Gastroesophageal sphincter (tissue), 3 donors: ENCODE measurements around the gene AP3D1.

ENCODE experiments used
- POLR2A ChIP-seq, 2 donors: fragments of 450-650 bp; IDR thresholded peaks; one replicate each; pipeline ENCODE4 v1.6.1; 2017; ENCODE audit warnings: antibody characterized with exemption in 2 of 2, mild to moderate bottlenecking in 2 of 2, moderate library complexity in 1 of 2
- POLR2AphosphoS5 ChIP-seq: sonication (generic); formaldehyde crosslinking; IDR thresholded peaks from one replicate; pipeline ENCODE4 v1.6.1; 2017; ENCODE audit warnings: antibody characterized with exemption
- TF ChIP-seq, protein P1 (sequence below), 4 experiments: fragments of 200-600 bp in 2 of 4; fragments of 450-650 bp in 2 of 4; sonication (generic) in 1 of 4; IDR thresholded peaks; one replicate each; pipeline ENCODE4 v1.5.1; 2017 to 2019; ENCODE audit warnings: antibody characterized with exemption in 4 of 4, mild to moderate bottlenecking in 2 of 4, moderate library complexity in 2 of 4

DNA sequence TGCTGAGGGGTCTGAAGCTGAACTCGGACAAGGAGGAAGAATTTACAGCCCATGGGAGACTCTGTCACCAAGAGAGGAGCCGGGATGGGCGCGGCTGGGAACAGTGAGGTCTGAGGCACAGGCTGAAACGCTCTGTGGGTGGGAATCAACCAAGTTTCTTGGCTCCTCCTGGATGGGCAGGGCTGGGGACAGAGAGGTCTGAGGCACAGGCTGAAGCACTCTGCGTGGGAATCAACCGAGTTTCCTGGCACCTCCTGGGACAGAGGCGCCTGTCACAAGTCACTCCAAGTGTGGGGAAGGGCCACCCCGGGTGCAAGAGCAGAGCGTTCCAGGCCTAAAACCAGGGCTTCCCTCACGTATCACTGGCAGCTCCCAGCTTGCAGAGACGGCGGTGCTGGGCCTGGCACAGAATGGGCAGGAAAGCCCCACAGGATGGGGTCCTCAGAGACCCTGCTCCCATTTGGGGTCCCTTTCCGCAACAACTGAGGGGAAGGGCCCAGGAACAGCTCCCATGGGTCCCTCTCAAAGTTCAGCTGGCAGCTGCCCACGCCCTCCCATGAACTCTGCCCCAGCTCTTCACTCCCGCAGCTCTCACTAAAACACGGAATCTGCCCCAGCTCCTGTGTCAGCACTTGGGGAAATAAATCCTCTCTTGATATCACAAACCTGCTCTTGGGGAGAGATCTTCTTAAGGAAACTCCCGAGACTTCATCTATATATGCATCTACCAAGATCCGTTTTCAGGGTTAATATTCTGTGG, 18.5 kb downstream of the AP3D1 start:
- TF ChIP-seq, protein P1, sequence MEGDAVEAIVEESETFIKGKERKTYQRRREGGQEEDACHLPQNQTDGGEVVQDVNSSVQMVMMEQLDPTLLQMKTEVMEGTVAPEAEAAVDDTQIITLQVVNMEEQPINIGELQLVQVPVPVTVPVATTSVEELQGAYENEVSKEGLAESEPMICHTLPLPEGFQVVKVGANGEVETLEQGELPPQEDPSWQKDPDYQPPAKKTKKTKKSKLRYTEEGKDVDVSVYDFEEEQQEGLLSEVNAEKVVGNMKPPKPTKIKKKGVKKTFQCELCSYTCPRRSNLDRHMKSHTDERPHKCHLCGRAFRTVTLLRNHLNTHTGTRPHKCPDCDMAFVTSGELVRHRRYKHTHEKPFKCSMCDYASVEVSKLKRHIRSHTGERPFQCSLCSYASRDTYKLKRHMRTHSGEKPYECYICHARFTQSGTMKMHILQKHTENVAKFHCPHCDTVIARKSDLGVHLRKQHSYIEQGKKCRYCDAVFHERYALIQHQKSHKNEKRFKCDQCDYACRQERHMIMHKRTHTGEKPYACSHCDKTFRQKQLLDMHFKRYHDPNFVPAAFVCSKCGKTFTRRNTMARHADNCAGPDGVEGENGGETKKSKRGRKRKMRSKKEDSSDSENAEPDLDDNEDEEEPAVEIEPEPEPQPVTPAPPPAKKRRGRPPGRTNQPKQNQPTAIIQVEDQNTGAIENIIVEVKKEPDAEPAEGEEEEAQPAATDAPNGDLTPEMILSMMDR (IDR thresholded peaks at IDR 0.05), result no peak
- no peak for TF ChIP-seq POLR2A (IDR thresholded peaks at IDR 0.05)
- no peak for TF ChIP-seq POLR2AphosphoS5
